Thyroid gland (tissue), 4 donors: ENCODE measurements around the gene SLC35A1. TPM values are rescaled to one million over a fixed set of nuclear protein-coding genes. Genes with fewer than 3 reads are reported as not detected.

Source experiments
- DNase-seq, 2 donors: peaks; one replicate each; pipeline ENCODE4 v3.0.0-alpha.2; 2019
- H3K27ac ChIP-seq, 3 donors: fragments of 200-600 bp; sonication (generic); 1 replicate in 2 of 3; 2 replicates in 1 of 3; pipeline ENCODE4 v1.5.1; 2016 to 2019; ENCODE audit warnings: mild to moderate bottlenecking in 1 of 3, moderate library complexity in 1 of 3
- H3K27me3 ChIP-seq: fragments of 200-600 bp; sonication (generic); one replicate; pipeline ENCODE4 v1.5.1; 2019
- H3K36me3 ChIP-seq, 2 donors: fragments of 200-600 bp; sonication (generic); one replicate each; pipeline ENCODE4 v1.5.1; 2016 to 2019
- H3K4me1 ChIP-seq, 2 donors: fragments of 200-600 bp; sonication (generic); one replicate each; pipeline ENCODE4 v1.5.1; 2017 to 2019
- H3K4me3 ChIP-seq, 3 donors: fragments of 200-600 bp; sonication (generic); replicated peaks in 1 of 3; 1 replicate in 2 of 3; 2 replicates in 1 of 3; pipeline ENCODE4 v1.5.1; 2016; ENCODE audit warnings: mild to moderate bottlenecking in 1 of 3
- H3K9me3 ChIP-seq: fragments of 200-600 bp; sonication (generic); one replicate; pipeline ENCODE4 v1.5.1; 2017
- POLR2A ChIP-seq, 2 donors: fragments of 450-650 bp; IDR thresholded peaks; one replicate each; pipeline ENCODE4 v1.6.1; 2017; ENCODE audit warnings: antibody characterized with exemption in 2 of 2, mild to moderate bottlenecking in 2 of 2, moderate library complexity in 1 of 2
- WGBS, 2 donors: methylation state at CpG; one replicate each; pipeline ENCODE4 v1.1.5; 2017; 5-methylcytosine and 5-hydroxymethylcytosine counted together
- intact Hi-C: fragments of 100-400 bp; cut with DNase I; formaldehyde crosslinking; loops from one replicate; pipeline ENCODE4 v1.15.1; 2023
- total RNA-seq, 4 donors: library from RNA; depleted of rRNA; stranded (reverse); fragments of >200 nt; gene quantifications; one replicate each; pipeline ENCODE4 v1.2.3, GENCODE V29; 2016
- TF ChIP-seq, protein P1 (sequence below), 6 experiments: fragments of 200-600 bp in 3 of 6; fragments of 450-650 bp in 3 of 6; sonication (generic) in 3 of 6; IDR thresholded peaks; one replicate each; pipeline ENCODE4 v1.5.1; 2016 to 2019; ENCODE audit warnings: antibody characterized with exemption in 6 of 6, mild to moderate bottlenecking in 2 of 6, inconsistent platforms in 1 of 6, moderate library complexity in 1 of 6

The SLC35A1 gene
- total RNA-seq, 4 donors from 2014 or later: 13.2 to 23.2 (median 18.7) TPM

DNA sequence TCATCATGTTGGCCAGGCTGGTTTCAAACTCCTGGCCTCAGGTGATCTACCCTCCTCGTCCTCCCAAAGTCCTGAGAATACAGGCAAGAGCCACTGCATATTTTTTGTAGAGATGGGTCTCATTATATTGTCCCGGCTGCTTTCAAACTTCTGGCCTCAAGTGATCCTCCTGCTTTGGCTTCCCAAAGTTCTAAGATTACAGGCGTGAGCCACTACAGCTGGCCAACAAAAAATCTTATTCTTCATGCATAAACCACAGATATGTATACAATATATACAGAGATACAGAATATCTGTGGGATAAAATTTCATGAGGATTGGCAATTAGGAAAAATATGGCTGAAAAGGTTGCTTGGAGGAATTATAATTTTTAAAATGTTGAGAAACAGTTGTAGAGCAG, 49.9 kb downstream of the SLC35A1 start:
- no peaks in the 10 kb centered on the region for H3K27me3 ChIP-seq
- TF ChIP-seq, protein P1, sequence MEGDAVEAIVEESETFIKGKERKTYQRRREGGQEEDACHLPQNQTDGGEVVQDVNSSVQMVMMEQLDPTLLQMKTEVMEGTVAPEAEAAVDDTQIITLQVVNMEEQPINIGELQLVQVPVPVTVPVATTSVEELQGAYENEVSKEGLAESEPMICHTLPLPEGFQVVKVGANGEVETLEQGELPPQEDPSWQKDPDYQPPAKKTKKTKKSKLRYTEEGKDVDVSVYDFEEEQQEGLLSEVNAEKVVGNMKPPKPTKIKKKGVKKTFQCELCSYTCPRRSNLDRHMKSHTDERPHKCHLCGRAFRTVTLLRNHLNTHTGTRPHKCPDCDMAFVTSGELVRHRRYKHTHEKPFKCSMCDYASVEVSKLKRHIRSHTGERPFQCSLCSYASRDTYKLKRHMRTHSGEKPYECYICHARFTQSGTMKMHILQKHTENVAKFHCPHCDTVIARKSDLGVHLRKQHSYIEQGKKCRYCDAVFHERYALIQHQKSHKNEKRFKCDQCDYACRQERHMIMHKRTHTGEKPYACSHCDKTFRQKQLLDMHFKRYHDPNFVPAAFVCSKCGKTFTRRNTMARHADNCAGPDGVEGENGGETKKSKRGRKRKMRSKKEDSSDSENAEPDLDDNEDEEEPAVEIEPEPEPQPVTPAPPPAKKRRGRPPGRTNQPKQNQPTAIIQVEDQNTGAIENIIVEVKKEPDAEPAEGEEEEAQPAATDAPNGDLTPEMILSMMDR (IDR thresholded peaks at IDR 0.05): no peak
- intact Hi-C loops: no loop called here
- no peaks in the 10 kb centered on the region for H3K4me1 ChIP-seq
- no peak overlapping the region for H3K27ac ChIP-seq
- H3K4me3 ChIP-seq: no peak overlapping the region
- no peak for DNase-seq
- H3K36me3 ChIP-seq: peaks cover 13 to 19% of the 10 kb centered on the region in 2 donors
- no peaks in the 10 kb centered on the region for H3K9me3 ChIP-seq
- WGBS, 2 donors: 83 to 99% methylated on average over 3 of the region's 3 CpGs

DNA sequence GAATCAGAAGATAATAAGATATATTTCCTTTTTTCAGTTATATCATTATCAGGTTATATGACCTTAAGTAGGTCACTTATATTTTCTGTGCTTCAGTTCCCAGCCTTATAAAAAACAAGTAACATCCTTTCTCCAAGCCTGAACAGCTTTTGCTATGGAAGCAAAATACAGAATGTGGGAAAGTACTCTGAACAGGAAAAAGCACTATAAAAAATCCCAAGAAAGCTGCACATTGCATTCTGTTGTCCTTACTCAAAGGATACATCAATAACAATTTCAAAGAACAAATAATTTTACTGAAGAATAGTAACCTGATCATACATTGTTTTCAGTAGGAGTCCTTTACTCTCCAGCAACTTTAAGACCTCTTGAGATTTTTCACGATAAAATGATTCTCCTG, 56.4 kb downstream of the SLC35A1 start:
- H3K27me3 ChIP-seq: no peaks in the 10 kb centered on the region
- WGBS, 2 donors: 93 to 97% methylated on average over 1 of the region's 1 CpG
- no peak for DNase-seq
- intact Hi-C loops: no loop called here
- peaks cover 3 to 5% of the 10 kb centered on the region in 2 donors for H3K36me3 ChIP-seq
- no peak overlapping the region for H3K4me3 ChIP-seq
- no peaks in the 10 kb centered on the region for H3K4me1 ChIP-seq
- no peaks in the 10 kb centered on the region for H3K9me3 ChIP-seq
- TF ChIP-seq POLR2A (IDR thresholded peaks at IDR 0.05): no peak
- TF ChIP-seq, protein P1 (IDR thresholded peaks at IDR 0.05): no peak
- H3K27ac ChIP-seq: no peak overlapping the region

DNA sequence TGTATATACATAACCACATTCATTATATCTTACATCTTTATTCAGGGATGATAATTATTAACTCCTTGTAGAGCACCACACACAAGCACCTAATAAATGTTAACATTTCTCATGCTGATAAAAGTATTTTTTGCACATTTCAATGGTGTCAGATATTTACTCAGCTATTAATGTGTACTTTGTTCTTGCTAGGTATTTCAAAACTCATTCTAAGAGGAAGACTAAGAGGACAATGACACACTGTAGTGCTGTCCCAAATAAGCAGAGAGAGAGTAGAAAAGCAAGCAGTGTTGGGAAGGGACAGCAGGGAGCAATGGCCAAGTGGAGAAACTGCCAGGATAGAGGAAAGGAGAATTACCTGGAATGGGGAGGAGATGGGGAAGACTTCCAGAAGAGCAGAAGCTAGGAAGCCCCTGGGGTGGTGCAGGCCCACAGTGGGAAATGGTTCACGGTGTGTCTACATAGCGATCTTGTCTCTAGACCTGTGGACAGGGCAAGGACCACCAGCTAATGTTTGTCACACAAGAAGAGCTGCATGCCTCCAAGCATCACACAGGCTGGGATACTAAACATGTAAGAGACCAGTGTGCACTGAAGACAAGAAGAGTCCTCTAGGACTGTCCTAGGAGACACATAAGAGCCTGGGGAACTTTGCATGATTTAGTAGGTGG, 61.7 kb downstream of the SLC35A1 start:
- no peaks in the 10 kb centered on the region for H3K4me1 ChIP-seq
- DNase-seq: no peak
- H3K27me3 ChIP-seq: no peaks in the 10 kb centered on the region
- intact Hi-C loops: no loop called here
- WGBS, 2 donors: 98 to 100% methylated on average over 2 of the region's 2 CpGs
- H3K9me3 ChIP-seq: no peaks in the 10 kb centered on the region
- H3K36me3 ChIP-seq: peaks cover 0 to 9% of the 10 kb centered on the region in 2 donors
- no peak overlapping the region for H3K27ac ChIP-seq
- no peak for TF ChIP-seq POLR2A (IDR thresholded peaks at IDR 0.05)
- TF ChIP-seq, protein P1 (IDR thresholded peaks at IDR 0.05): no peak
- no peak overlapping the region for H3K4me3 ChIP-seq

DNA sequence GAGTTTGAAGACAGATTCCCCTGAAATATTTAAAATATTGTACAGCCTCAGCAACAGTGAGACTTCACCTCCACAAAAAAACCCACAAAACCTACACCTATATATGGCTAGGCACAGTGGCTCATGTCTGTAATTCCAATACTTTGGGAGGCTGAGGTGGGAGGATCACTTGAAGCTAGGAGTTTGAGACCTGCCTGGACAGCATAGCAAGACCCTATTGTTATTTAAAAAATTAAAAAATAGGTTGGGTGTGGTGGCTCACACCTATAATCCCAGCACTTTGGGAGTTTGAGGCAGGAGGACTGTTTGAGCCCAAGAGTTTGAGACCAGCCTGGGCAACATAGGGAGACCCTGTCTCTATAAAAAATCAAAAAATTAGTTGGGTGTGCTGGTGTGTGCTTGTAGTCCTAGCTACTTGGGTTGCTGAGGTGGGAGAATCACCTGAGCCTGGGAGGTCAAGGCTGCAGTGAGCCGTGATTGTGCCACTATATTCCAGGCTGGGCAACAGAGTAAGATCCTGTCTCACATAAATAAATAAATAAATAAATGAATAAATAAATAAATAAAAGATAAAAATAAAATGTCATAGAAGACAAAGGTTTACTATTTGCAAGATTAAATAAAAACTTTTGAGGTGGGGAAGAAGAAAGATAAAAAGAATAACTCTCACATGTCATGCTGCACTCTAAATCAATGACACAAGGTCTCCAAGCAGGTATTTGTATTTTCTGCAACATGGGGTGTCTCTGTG, 65.9 kb downstream of the SLC35A1 start:
- H3K4me1 ChIP-seq: no peaks in the 10 kb centered on the region
- H3K36me3 ChIP-seq: peaks cover 4 to 9% of the 10 kb centered on the region in 2 donors
- WGBS, 2 donors: 98 to 100% methylated on average over 1 of the region's 1 CpG
- intact Hi-C loops: no loop called here
- H3K9me3 ChIP-seq: no peaks in the 10 kb centered on the region
- no peak for DNase-seq
- H3K27me3 ChIP-seq: no peaks in the 10 kb centered on the region
- TF ChIP-seq POLR2A (IDR thresholded peaks at IDR 0.05): no peak
- TF ChIP-seq, protein P1 (IDR thresholded peaks at IDR 0.05): no peak
- no peak overlapping the region for H3K27ac ChIP-seq
- no peak overlapping the region for H3K4me3 ChIP-seq

DNA sequence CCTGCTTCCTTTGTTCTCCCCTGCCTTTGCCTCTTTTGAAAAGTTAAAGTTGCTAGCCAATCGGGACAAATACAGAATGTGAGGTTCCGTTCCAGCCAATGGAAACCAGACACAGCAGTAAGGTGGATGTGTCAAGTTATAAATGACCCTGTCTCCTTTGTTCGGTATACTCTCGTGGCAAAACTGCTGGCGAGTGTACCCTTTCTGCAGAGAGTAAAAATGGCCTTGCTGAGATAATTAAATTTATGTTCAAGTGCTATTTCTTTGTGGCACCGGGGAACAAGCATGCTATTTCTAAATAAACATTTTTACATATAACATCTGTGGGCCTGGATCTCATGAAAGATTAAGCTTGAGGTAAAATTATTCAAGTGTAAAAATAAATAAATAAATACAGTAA, 66.8 kb downstream of the SLC35A1 start:
- no peaks in the 10 kb centered on the region for H3K4me1 ChIP-seq
- DNase-seq: no peak
- no peak overlapping the region for H3K4me3 ChIP-seq
- no peak overlapping the region for H3K27ac ChIP-seq
- H3K27me3 ChIP-seq: no peaks in the 10 kb centered on the region
- WGBS, 2 donors: 87 to 91% methylated on average over 6 of the region's 6 CpGs
- intact Hi-C loops: no loop called here
- peaks cover 4 to 6% of the 10 kb centered on the region in 2 donors for H3K36me3 ChIP-seq
- no peak for TF ChIP-seq POLR2A (IDR thresholded peaks at IDR 0.05)
- TF ChIP-seq, protein P1 (IDR thresholded peaks at IDR 0.05): no peak
- no peaks in the 10 kb centered on the region for H3K9me3 ChIP-seq
